Activated T-cell treated with anti-CD3 and anti-CD28 coated beads for 48 hours (primary cell): ENCODE measurements around the gene PPP1R1C.

Experiments
- DNase-seq: peaks from one replicate; pipeline ENCODE4 v3.0.0-alpha.2; 2020; ENCODE audit warnings: low read depth

PPP1R1C gene

DNA sequence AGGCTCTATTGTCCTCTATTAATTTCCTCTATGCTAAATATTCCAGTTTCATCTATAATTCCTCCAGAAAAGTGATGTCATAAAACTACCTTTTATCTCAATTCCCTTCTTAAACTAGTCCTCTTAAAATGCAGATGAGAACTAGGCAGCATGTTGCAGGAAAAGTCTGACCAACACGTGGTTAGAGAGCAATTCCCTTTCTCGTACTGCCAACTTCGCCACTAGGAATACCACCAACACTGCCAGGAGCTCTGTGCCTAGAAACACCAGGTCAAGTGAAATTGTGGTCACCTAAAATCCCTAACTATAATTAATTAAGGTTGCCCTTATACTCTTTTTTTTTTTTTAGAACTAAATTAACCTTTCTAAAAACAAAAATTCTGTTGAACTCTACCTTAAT lies 127.7 kb downstream of the PPP1R1C start:
- DNase-seq: no peak

DNA sequence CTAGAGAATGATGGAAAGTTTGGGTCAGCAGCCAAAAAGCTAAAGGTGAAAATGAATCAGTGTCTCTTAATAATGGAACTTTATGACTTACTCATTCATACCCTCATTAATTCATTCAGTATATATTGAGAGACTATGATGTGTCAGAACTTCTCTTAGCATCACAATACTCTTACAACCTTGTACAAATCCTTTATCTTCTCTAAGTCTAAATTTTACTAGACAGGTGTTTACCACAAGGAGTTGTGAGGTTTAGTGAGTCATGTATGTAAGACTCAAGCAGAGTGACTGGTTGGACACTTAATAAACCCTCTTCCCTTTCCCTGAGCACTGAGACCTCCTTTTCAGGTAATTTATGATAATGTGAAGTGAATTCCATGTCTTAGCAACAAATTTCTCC lies 129.6 kb downstream of the PPP1R1C start:
- DNase-seq: no peak

GRCh38 chr2:182116774-182117173 lies 131.1 kb downstream of the PPP1R1C start:
- no peak for DNase-seq

GRCh38 chr2:182117196-182117595 lies 131.5 kb downstream of the PPP1R1C start:
- no peak for DNase-seq

DNA sequence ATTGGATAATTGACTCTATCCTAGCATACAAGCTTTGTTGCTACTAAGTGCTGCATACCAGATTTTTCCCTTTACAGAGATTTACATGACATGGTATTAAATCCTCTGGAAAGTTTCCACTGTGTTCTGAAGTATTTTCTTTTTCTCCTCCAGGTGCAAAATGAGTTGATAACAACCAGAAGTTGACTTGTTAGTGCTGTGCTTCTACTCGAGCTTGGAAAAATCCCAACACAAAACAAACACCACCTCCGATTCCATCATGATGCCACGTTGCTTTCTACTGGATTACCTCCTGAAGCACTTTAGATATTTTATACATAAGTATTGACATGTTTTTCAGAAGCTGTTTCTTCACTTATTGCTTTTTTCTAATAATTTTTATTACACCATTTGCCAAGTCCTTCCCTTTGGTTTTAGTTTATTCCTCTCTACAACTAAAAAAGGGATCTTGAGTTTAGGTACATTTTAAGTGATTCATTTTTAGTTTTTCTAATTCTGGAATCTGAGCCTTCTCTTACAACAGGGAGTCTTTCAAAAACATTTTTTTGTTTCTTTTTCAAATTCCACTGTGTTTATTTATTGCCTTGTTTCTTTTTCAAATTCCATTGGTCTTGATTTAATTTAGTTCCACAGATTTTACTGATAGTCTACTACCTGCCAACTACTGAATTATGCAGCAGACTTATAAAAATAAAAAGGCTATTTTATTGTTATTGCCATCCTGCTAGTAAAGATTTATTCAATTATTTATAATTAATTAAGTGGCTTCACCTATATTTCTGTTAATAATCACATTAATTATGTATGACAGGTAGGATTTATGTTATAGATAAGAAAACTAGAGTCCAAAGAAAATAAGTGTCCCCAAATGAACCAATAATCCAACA lies 143.4 kb downstream of the PPP1R1C start:
- no peak for DNase-seq

- no peak for DNase-seq
Measured at GRCh38 chr2:182132605-182133004, 147.0 kb downstream of the PPP1R1C start.

DNA sequence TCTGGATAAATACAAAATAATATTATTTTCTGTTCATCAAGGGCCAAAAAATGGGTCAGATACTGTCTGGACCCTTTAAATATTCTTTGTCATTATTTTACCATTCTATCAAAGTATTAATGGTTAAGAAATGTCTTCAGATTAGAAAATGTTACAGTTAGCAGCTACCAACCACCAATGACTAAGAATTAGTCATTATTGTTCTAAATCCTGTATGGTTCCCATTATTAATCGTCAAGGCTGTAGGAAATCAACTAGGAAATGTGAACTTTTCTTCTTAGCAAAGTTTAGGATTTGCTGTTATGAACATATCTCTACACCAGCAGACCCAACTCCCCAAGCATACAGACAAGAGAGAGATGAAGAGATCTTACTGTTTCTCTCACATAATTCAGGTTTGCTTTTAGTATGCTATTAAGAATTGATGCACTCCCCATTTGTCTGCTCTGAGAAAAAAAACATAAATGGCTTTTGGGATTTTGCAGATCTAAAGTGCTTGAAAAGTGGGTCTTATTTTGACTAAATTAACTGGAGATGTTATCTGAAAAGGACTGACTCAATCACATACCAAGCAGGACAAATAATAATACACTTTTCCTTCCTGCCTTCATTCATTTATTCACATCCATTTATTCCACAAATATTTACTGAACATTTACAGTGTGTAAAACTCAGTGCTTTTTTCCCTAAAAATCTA lies 147.7 kb downstream of the PPP1R1C start:
- no peak for DNase-seq

GRCh38 chr2:182134201-182134600 lies 148.5 kb downstream of the PPP1R1C start:
- DNase-seq: no peak

DNA sequence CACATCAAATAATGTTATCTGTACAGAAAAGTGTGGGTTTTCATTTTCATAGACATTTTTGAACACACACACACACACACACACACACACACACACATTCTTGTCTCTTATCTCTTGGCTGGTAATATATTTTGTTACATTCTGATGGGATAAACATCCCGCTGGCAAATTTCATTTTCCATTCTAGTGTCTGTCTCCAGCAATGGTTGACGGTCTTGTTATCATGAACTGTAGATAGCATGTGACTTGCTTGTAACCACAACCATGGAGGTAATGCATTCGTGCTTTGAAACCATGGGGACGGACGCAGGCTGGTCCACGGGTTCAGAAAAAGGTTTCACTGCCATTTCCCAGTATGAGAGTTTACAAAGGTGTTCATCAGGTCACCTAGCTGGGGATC lies 156.4 kb downstream of the PPP1R1C start:
- DNase-seq: no peak

- DNase-seq: no peak
Measured at GRCh38 chr2:182144041-182144775, 158.6 kb downstream of the PPP1R1C start.

GRCh38 chr2:182144776-182145165 lies 159.1 kb downstream of the PPP1R1C start:
- DNase-seq: no peak

GRCh38 chr2:182148344-182148743 lies 162.7 kb downstream of the PPP1R1C start:
- no peak for DNase-seq

- DNase-seq: no peak
Measured at GRCh38 chr2:182163878-182164277, 178.2 kb downstream of the PPP1R1C start.

DNA sequence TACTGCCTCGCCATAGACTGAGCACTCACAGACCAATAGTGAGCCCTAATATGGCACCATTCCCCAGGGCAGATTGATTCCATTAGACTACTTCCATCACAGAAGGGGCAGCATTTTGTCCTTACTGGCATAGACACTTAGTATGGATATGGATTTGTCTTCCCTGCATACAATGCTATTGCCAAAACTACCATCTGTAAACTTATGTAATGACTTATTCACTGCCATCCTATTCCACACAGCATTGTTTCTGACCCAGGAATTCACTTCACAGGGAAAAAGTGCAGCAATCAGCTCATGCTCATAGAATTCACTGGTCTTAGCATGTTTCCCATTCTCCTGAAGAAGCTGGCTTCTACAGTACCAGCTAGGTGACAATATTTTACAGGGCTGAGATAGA lies 179.0 kb downstream of the PPP1R1C start:
- DNase-seq: no peak

DNA sequence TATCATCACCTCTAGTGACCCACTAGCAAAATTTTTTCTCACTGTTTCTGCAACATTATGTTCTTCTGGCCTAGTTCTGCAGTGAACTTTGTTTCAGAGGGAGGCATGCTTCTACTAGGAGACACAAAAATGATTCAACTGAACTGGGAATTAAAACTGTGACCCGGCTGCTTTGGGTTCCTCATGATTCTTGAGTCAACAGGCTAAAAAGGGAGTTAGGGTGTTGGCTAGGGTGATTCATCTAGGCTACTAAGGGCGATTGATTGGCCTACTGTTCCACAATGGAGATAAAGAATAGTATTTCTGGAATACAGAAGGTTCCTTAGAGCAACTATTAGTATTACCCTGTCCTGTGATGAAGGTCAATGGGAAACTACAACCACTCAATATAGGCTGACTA lies 179.5 kb downstream of the PPP1R1C start:
- DNase-seq: no peak

DNA sequence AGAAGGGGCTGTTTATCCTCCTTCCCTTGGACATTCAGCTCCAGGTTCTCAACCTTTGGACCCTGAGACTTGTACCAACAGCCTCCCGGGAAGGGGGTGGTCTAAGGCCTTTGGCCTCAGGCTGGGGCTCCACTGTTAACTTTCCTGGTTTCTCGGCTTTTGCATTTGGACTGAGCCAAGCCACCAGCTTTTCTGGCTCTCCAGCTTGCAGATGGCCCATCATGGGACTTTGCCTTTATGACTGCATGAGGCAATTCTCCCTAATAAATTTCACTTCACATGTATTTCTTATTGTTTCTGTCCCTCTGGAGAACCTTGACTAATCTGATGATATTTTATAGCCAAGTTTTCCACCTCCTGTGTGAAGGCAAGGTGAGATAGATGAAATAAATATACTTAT lies 180.8 kb downstream of the PPP1R1C start:
- DNase-seq: no peak

DNA sequence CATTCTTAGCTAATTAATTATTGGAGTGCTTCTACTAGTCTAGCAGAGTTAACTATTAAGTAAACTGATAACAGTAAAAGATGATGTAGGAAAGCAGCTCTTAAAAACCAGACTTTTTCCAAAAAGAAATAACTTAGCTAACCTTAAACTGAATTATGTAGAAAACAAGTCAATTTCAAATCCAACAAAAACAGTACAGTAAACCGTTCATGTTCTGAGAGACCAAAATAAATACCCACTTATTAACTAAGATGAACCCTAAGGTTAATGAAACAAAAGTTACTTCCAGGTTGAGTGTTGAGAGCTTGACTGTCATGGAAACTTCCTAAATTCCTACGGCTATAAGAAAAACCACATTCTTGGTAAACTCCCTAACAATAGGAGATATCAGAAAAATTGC lies 181.2 kb downstream of the PPP1R1C start:
- no peak for DNase-seq
